HG02870 (cell line): ENCODE measurements around the gene SLC9A1.
"Not testable (repeated sequence)": the region's sequence is repeated elsewhere in the genome, so short reads cannot be mapped to it uniquely, and the experiment has no call there.

Source experiments
- ATAC-seq: cut with Tn5 transposase; IDR thresholded peaks from one replicate; pipeline ENCODE4 v1.9.1; 2021; ENCODE audit warnings: mild to moderate bottlenecking, moderate library complexity; ENCODE audit not compliant: unreplicated experiment

SLC9A1 gene

DNA sequence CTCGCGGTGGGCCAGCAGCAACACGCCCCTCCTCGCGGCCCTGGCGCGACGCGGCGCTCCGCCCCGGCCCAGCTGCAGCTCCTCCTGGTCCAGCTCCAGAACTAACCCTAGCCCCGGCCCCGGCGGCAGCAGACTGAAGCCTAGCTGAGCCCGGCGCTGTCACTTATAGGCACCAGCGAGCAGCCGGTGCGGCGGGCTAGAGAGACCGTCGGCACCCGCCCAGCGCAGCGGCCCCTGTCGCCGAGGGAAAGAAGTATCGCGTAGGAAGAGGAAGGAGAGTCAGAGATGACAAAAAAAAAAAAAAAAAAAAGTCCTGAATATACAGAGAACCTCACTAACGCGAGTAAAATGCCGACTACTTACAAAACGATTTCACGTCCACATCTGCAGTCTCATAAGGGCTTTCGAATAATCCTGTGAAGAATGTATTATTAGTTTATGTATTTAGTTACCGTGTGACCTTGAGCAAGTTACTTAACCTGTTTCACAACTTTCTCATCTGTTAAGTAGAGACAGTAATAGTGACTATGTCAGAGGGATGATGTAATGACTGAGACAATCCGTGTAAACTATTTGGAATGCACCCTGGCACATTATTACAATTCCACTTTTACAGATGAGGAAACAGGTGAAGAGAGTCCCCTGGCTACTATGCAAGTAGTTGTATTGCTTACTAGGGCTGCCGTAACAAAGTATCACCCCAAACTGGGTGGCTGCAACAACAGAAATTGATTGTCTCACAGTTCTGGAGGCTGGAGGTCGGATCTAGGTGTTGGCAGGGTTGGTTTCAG lies at the start of gene SLC9A1:
Gene SLC9A1, minus strand, starts transcription at position 135 of the 791 bp plus-strand sequence. CDS start 791 bp downstream, outside the sequence.
- ATAC-seq: peak; percentile 81

DNA sequence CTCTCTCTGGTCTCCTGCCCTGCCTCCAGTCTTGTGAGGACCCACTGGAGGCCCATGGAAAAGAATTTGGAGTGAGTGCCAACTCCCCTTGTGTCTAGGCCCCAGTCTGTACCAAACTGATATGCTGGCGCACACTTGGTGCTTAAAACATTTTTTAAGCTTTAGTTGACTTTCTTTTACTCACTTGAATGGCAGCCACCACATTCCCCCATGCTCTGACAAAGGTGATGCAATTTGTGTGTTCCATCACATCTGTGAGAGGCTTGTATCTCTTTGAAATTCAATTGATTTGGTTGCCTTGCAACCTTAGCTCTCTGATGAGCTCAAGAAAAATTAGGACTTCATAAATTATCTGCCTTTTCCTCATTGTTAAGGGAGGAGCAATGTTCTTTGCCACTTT lies 49.0 kb upstream of the SLC9A1 start:
- ATAC-seq: no peak

DNA sequence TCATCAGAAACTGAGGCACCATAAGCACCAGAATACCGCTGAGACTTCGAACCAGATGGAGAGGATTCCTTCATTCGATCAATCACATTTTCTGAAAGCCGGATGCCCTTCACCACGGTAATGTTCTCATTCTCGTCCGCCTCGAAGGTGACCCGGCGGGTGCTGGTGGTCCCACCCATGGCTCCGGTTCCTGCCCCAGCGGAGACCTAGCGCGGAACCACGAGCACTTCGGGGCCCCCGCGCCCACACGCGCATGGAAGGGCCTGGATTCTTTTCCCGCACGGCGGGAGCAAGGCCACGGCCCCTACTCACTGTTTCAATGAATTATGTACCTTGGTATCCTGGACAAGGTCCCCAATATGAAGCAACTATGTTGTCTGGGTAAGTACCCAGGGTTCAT lies 46.4 kb upstream of the SLC9A1 start:
- no peak for ATAC-seq

DNA sequence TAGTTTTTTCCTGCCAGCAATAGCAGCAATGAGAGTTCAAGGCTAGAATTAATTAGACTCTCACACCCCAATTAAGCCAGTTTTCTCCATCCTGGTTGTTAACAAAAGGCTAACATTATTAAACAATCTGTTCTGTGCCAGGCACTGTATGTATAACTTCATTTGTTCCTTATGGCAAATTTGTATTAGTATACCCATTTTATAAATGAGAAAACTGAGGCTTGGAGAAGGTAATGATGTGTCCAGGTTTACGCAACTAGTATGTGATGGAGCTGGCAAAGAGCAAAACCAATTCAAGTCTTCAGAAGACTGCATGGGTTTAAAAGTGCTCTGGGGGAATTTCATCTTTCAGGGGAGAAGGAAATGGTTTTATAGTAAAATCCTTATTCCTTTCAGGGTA lies 38.3 kb upstream of the SLC9A1 start:
- ATAC-seq: no peak

DNA sequence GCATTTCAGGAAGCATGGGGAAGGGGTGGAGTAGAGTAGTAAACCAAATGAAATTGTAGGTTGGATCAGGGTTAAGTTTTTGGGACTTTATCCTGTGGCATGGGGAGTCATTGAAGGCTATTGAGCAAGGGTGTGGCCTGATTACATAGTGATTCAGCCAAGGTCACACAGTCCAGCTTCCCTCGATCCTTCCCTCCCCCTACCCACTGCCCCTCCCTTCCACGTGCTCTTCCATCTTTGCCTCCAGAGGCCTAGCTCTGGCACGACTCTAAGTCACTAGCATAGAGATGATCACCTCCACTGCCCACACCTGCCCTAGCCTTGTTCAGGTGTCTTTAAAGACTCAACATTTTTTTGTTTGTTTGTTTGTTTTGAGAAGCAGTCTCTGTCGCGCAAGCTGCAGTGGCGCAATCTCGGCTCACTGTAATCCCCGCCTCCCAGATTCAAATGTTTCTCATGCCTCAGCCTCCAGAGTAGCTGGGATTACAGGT lies 37.2 kb upstream of the SLC9A1 start:
- ATAC-seq: no peak

- ATAC-seq: not testable (repeated sequence)
Observed at GRCh38 chr1:27184665-27185064, 29.7 kb upstream of the SLC9A1 start.

- no peak for ATAC-seq
Observed at GRCh38 chr1:27179979-27180378, 25.1 kb upstream of the SLC9A1 start.

- ATAC-seq: no peak
Observed at GRCh38 chr1:27179379-27179778, 24.5 kb upstream of the SLC9A1 start.

DNA sequence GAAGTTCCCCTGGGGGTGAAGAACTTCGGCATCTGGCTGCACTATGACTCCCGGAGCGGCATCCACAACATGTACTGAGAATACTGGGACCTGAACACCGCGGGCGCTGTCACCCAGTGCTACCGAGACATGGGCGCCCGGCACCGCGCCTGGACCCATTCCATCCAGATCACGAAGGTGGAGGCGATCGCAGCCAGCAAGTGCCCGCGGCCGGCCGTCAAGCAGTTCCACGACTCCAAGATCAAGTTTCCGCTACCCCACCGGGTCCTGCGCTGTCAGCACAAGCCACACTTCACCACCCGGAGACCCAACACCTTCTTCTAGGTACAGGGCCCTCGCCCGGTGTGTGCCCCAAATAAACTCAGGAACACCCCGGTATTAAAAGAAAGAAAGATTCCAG lies 22.0 kb upstream of the SLC9A1 start:
- no peak for ATAC-seq

GRCh38 chr1:27176323-27176722 lies 21.4 kb upstream of the SLC9A1 start:
- ATAC-seq: no peak

GRCh38 chr1:27172992-27173391 lies 18.1 kb upstream of the SLC9A1 start:
- not testable (repeated sequence) for ATAC-seq

DNA sequence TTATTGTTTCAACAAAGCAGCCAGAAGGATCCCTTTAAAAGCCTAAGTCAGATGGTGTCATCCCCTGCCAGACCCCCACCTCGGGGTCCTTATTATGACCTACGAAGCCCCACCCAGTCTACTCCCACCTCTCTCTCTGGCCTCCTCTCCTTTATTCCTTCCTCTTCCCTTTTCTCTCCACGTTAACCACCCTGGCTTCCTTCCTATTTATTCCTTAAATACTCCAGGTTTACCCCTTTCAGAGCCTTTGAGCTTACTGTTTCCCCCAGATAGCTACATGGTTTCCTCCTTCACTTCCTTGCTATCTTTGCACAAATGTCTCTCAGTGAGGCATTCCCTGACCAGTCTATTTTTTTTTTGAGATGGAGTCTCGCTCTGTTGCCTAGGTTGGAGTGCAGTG lies 12.0 kb upstream of the SLC9A1 start:
- no peak for ATAC-seq

DNA sequence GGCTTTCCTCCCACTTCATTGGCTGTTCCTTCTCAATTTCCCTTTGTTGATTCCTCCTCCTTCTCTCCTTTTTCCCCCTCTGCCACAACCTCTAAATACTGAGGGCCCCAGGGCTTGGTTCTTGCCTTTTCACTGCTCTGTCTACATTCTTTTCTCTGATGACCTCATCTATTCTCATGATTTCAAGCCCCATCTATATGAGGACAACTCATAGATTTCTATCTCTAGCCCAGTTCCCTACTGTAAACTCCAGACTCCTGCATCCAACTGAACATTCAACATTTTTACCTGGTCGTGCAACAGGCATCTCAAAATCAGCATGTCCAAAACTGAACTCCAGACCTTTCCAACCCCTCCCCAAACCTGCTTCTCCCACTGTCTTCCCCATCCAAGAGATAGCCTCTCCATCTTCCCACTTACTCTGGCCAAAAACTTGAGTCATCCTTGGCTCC lies 11.5 kb upstream of the SLC9A1 start:
- ATAC-seq: no peak

DNA sequence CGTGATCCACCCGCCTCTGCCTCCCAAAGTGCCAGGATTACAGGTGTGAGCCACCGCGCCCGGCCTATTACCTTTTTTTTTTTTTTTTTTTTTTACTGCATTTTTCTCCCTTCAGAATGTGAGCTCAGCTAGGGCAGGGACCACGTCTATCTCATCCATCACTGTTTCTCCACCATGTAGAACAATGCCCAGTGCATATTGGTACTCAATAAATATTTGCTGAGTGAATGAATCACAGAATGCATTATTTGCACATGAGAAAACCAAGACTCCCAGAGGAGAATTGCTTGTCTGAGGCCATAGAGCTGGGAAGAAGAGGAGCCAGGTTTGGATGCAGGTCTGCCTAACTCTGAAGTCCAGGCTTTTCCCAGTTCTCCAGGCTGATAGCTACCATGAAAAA lies 8.2 kb upstream of the SLC9A1 start:
- ATAC-seq: no peak

- ATAC-seq: no peak
Observed at GRCh38 chr1:27162090-27162489, 7.2 kb upstream of the SLC9A1 start.

- ATAC-seq: no peak
Observed at GRCh38 chr1:27161594-27161993, 6.7 kb upstream of the SLC9A1 start.

DNA sequence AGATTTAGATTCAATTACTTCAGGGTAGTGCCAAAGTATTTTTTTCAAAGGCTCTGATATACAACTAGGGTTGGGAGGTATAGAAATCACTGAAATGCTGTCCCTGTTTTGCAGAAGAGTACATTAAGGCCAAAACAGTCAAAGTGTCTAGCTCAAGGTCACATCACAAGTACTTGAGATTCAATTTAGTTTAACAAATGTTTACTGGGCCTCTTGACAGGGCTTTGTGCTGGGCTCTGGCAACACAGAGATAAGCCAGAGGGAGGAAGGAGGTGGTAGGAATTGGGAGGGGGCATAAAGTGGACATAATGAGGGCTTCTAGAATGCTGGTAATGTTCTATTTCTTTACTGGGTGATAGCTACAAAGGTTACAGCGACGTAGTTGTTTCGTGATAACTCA lies 2.3 kb upstream of the SLC9A1 start:
- ATAC-seq: no peak

DNA sequence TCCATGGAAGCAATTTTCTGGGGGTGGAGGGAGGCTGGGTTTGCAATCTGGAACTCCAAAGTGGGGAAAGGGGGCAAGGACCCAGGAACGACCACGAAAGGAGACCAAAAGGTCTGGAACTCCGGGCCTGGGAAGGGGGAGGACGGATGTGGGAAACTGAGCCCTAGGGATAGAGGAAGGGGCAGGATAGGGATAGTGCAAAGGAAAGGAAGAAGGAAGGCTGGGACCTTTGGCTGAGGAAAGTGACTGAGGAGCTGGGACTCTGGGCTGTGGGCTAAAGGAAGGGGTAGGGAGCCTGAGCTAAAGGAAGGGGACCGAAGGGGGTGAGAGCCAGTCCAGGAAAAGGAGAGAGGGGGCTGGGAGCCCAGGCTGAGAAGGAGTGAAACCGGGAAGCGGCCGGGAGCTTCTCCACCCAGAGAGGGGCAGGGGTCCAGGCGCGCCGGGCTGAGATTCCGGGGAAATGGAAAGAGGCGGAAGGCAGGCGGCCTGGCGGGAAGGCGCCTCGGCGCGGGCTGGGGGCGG lies 395 bp downstream of the SLC9A1 start:
- no peak for ATAC-seq

GRCh38 chr1:27153927-27154358 lies 982 bp downstream of the SLC9A1 start:
- no peak for ATAC-seq

GRCh38 chr1:27153549-27153886 lies 1.4 kb downstream of the SLC9A1 start:
- ATAC-seq: no peak

- ATAC-seq: no peak
Observed at GRCh38 chr1:27152829-27153548, 1.9 kb downstream of the SLC9A1 start.
